ENCODE data around the gene FABP1.

Gene FABP1

GRCh38 chr2:88110830-88111229 is 17.0 kb downstream of the FABP1 start:
- DNase-seq = peak; percentile 1

GRCh38 chr2:88108796-88109195 is 19.1 kb downstream of the FABP1 start:
- DNase-seq = no peak

DNA sequence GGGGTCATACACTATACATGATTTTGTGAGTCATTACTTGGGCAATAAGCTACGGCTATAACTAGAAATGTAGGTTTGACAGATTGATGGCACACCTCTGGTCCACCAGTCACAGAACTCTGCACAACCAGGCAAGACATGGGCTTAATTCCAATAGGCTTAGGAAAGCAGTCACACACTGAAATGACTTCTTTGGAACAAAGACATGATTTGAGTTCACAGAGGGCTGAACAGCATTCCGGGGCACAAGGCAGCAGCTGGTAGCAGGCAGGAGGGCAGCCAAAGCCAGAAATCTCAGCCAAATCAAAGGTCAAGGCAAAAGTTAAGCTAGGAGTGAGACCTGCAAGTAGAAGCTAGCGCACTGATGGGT is 27.4 kb downstream of the FABP1 start:
- DNase-seq = no peak

DNA sequence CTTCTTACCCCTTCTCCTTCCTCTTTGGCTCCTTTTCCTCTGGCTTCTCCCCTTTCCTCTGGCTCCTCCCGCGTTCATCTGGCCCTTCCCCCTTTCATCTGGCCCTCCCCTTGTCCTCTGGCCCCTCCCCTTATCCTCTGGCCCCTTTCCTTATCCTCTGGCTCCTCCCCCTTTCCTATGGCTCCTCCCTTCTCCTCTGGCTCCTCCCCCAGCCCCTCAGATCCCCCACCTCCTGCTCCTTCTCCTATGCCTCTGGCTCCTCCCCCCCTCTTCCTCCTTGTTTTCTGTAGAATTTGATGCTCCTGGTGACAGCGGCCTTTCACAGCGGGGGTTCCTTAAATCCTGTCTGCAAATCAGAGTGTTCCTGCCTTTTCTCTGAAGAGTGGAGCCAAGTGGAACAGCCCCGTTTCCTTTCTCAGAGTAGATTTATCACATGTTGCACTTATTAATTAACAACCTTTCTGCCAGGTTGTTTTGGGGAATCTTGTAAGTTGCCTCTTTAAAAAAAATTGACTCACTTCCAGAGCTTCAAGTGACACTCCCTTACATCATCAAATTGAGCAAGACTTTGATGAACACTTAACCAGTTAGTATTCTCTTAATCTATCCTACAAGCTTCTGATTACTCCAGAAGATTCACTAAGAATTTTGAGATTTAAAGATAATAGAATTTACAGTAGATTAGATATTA is 27.9 kb downstream of the FABP1 start:
- no peak for DNase-seq

- no peak for DNase-seq
Measured at GRCh38 chr2:88098558-88098900, 29.3 kb downstream of the FABP1 start.

GRCh38 chr2:88097891-88098557 is 29.8 kb downstream of the FABP1 start:
- no peak for DNase-seq

- no peak for DNase-seq
Measured at GRCh38 chr2:88097192-88097591, 30.7 kb downstream of the FABP1 start.

GRCh38 chr2:88096708-88097107 is 31.2 kb downstream of the FABP1 start:
- no peak for DNase-seq

- no peak for DNase-seq
Measured at GRCh38 chr2:88095022-88095421, 32.8 kb downstream of the FABP1 start.

- DNase-seq = no peak
Measured at GRCh38 chr2:88092773-88093172, 35.1 kb downstream of the FABP1 start.

- DNase-seq = no peak
Measured at GRCh38 chr2:88091943-88092342, 35.9 kb downstream of the FABP1 start.

GRCh38 chr2:88090446-88091283 is 37.2 kb downstream of the FABP1 start:
- no peak for DNase-seq

- no peak for DNase-seq
Measured at GRCh38 chr2:88088999-88089398, 38.9 kb downstream of the FABP1 start.

- no peak for DNase-seq
Measured at GRCh38 chr2:88087763-88088162, 40.1 kb downstream of the FABP1 start.

- DNase-seq = no peak
Measured at GRCh38 chr2:88087073-88087472, 40.8 kb downstream of the FABP1 start.

DNA sequence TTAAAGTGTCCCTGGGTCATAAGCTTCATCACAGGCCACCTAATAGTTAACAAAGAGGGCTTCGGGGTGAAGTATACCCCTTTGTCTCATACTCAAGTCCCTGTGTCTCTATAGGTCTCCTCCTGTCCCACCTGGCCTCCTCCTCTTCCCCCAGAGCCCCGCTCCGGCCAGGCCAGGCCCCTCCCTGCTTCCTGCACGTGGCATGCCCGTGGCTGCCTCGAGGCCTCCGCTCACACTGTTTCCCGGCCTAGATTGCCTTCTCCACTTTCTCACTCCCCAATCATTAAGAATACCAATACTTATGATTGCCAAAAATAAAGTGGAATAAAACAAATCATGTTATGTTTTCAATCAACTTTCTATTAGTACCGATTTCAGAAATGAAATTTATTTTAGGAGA is 41.5 kb downstream of the FABP1 start:
- DNase-seq = no peak

DNA sequence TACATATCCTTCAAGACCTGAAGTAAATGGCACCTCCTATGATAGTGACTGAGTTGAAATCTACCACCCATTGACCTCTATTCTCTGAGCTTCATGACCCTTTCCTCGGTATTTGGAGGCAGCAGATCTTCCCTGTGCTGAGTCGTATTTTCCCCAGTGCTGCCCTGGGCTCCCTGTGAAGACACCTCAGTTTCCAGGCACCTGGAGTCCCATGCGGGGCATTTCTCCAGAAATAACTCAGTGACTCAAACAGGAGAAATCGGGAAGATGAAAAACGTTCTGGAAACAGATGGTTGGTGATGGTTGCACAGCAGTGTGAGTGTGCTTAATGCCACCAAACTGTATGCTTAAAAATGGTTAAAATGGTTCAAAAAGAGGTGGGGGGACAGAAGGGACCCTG is 42.3 kb downstream of the FABP1 start:
- no peak for DNase-seq

GRCh38 chr2:88085099-88085498 is 42.8 kb downstream of the FABP1 start:
- DNase-seq = no peak

DNA sequence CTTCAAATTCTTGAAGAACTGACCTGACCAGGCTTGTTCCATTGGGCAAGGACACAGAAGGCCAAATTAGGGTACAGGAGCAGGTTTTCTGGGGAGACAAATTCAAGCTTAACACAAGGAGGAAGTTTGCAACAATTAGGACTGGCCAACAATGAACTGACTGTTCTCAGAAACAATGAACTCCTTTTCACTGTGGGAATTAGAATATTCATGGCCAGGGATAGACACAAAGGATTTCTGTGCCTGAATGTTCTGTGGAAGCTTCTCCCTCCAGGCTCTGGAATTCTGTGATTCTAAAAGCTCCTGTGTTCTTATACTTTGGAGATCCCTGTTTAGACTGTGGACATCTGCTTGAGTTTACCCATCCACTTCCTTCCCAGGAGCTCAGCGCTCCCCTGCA is 45.1 kb downstream of the FABP1 start:
- no peak for DNase-seq

DNA sequence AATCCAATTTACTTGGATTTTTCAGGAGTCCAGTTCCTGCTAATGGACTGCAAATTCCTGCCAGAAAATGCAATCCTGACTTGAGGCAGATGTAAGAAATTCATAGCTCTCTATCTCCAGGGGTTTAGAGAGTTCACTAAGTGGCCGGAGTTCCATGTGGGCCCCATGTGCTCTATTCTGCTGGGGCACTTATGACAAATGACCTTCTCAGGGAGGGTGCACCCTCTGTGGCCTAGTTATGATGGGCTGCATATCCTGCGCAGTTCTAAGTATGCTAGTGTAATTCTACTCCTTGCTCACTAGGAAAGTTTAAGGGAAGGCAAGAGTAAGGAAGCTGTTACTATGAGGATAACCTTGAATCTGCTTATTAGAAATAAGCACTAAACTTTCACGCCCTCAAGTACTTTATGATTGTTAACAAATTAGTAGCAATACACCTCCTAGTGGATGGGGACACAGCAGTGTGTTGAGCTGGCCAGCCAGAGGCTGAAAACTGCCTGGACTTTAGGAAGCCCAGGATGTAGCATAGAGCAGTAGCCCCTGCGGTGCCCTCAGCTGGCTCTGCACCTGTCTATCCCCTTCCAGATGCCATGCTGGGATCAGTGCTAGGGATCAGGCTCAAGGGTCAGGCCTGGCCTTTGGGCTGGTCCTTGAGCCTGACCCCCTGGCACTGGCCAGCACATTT is 45.8 kb downstream of the FABP1 start:
- no peak for DNase-seq

- DNase-seq = no peak
Measured at GRCh38 chr2:88080545-88080944, 47.3 kb downstream of the FABP1 start.

DNA sequence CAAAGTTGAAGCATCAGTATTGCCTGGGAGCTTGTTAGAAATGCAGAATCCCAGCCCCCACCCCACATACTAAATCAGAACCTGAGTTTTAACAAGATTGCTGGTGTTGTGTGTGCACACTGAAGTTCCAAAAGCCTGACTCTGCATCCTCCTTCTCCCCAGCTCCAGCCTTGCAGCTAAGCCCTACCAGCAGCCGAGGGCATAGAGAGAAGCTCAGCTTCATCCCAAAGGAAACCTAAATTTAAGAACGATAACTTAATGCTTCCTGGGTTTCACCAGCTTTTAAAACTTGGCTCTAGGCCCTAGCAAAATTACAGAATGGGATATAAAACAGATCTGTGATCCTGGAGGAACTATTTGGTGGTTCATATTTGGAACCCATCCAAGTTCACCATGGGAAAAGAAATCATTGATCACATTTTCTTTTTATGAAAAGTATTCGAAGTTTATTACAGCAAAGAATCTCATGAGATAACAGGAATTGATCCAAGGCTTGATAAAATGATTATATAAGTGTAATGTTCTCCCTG is 49.2 kb downstream of the FABP1 start:
- no peak for DNase-seq

DNA sequence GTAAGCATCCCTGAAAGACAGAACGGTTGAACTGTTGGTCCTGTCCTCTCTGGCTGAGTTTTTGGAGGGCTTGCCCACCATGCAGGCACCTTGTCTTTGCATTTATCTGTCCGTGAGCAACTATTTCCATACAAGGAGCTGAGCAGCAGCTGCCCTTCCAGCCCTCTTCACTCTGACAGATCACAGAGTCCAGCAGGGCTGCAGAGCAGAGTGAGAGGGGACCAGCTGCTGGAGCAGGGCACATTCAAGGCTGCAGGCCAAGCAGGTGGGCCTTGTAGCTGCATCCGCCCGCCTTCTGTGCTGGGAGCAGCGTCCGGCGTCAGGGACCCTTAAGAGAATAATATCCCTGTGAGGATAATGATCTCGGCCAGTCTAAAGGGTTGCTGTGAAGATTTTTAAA is 50.8 kb downstream of the FABP1 start:
- no peak for DNase-seq
